Mucosa of rectum (tissue), 2 donors: Measurements from ENCODE around the gene TMEM131.
A peak's percentile ranks its signal among the peaks of the same experiment; 100 is the strongest.
"Not testable (repeated sequence)": the region's sequence is repeated elsewhere in the genome, so short reads cannot be mapped to it uniquely, and the experiment has no call there.

Experiments used
- H3K27ac ChIP-seq, 2 donors: one replicate each; pipeline ENCODE4 v1.7.0; 2013; ENCODE audit warnings: inconsistent platforms in 2 of 2, low read depth in 2 of 2, low read length in 2 of 2
- H3K27me3 ChIP-seq, 2 donors: one replicate each; pipeline ENCODE4 v1.7.0; 2013; ENCODE audit warnings: low read length in 2 of 2; ENCODE audit not compliant: control insufficient read depth in 2 of 2, insufficient read depth in 2 of 2
- H3K36me3 ChIP-seq, 2 donors: one replicate each; pipeline ENCODE4 v1.7.0; 2013; ENCODE audit warnings: low read length in 2 of 2; ENCODE audit not compliant: control insufficient read depth in 2 of 2, insufficient read depth in 2 of 2
- H3K4me1 ChIP-seq, 2 donors: one replicate each; pipeline ENCODE4 v1.7.0; 2013; ENCODE audit warnings: low read length in 2 of 2, mild to moderate bottlenecking in 1 of 2; ENCODE audit not compliant: control insufficient read depth in 2 of 2, insufficient read depth in 2 of 2
- H3K4me3 ChIP-seq, 2 donors: one replicate each; pipeline ENCODE4 v1.7.0; 2013; ENCODE audit warnings: low read length in 2 of 2
- H3K9ac ChIP-seq, 2 donors: one replicate each; pipeline ENCODE4 v1.7.0; 2013; ENCODE audit warnings: low read length in 2 of 2, low read depth in 1 of 2, mild to moderate bottlenecking in 1 of 2
- H3K9me3 ChIP-seq, 2 donors: one replicate each; pipeline ENCODE4 v1.7.0; 2013; ENCODE audit warnings: low read length in 2 of 2; ENCODE audit not compliant: control insufficient read depth in 2 of 2
- donor health status: healthy.
- donor health status: Normal muscosa, but diverticular disease.

Gene TMEM131

GRCh38 chr2:97848306-97848705 lies 147.4 kb downstream of the TMEM131 start:
- Histone ChIP-seq H3K27me3 (no peaks in the 10 kb centered on the region), H3K4me3 (no peak overlapping the region), H3K4me1 (peaks cover 0 to 5% of the 10 kb centered on the region in 2 donors), H3K9me3 (no peaks in the 10 kb centered on the region), H3K36me3 (peaks cover 0 to 3% of the 10 kb centered on the region in 2 donors), H3K27ac (no peak overlapping the region), H3K9ac (no peak overlapping the region)

- not testable (repeated sequence) for H3K4me3 ChIP-seq, H3K27ac ChIP-seq, H3K9me3 ChIP-seq, H3K36me3 ChIP-seq, H3K4me1 ChIP-seq, H3K27me3 ChIP-seq, H3K9ac ChIP-seq
Observed at GRCh38 chr2:97846716-97847115, 149.0 kb downstream of the TMEM131 start.

GRCh38 chr2:97845818-97846217 lies 149.9 kb downstream of the TMEM131 start:
- no peaks in the 10 kb centered on the region for H3K9me3 ChIP-seq
- H3K27ac ChIP-seq, result no peak overlapping the region
- peaks cover 0 to 5% of the 10 kb centered on the region in 2 donors for H3K4me1 ChIP-seq
- H3K4me3 ChIP-seq, result no peak overlapping the region
- no peaks in the 10 kb centered on the region for H3K27me3 ChIP-seq
- H3K36me3 ChIP-seq, result peaks cover 3 to 5% of the 10 kb centered on the region in 2 donors
- H3K9ac ChIP-seq, result no peak overlapping the region

- Histone ChIP-seq H3K4me1 (peaks cover 0 to 5% of the 10 kb centered on the region in 2 donors), H3K36me3 (peaks cover 9 to 12% of the 10 kb centered on the region in 2 donors), H3K27ac (no peak overlapping the region), H3K9me3 (no peaks in the 10 kb centered on the region), H3K27me3 (no peaks in the 10 kb centered on the region), H3K4me3 (no peak overlapping the region), H3K9ac (no peak overlapping the region)
Observed at GRCh38 chr2:97845133-97845532, 150.6 kb downstream of the TMEM131 start.

- H3K4me3 ChIP-seq, result no peak overlapping the region
- H3K36me3 ChIP-seq, result peaks cover 16 to 20% of the 10 kb centered on the region in 2 donors
- no peaks in the 10 kb centered on the region for H3K27me3 ChIP-seq
- H3K9ac ChIP-seq, result peak overlapping the region in 1 of 2 donors; percentile 17
- H3K27ac ChIP-seq, result no peak overlapping the region
- H3K4me1 ChIP-seq, result peaks cover 0 to 5% of the 10 kb centered on the region in 2 donors
- H3K9me3 ChIP-seq, result no peaks in the 10 kb centered on the region
Observed at GRCh38 chr2:97844311-97844859, 151.4 kb downstream of the TMEM131 start.

- no peak overlapping the region for H3K4me3 ChIP-seq
- H3K36me3 ChIP-seq, result peaks cover 22 to 29% of the 10 kb centered on the region in 2 donors
- H3K27me3 ChIP-seq, result no peaks in the 10 kb centered on the region
- no peak overlapping the region for H3K9ac ChIP-seq
- H3K4me1 ChIP-seq, result peaks cover 0 to 5% of the 10 kb centered on the region in 2 donors
- no peak overlapping the region for H3K27ac ChIP-seq
- no peaks in the 10 kb centered on the region for H3K9me3 ChIP-seq
Observed at GRCh38 chr2:97840198-97840597, 155.6 kb downstream of the TMEM131 start.

GRCh38 chr2:97834610-97835009 lies 161.1 kb downstream of the TMEM131 start:
- H3K9me3 ChIP-seq, result no peaks in the 10 kb centered on the region
- H3K27ac ChIP-seq, result no peak overlapping the region
- no peak overlapping the region for H3K9ac ChIP-seq
- no peaks in the 10 kb centered on the region for H3K4me1 ChIP-seq
- no peak overlapping the region for H3K4me3 ChIP-seq
- no peaks in the 10 kb centered on the region for H3K27me3 ChIP-seq
- H3K36me3 ChIP-seq, result peaks cover 19 to 38% of the 10 kb centered on the region in 2 donors

- no peaks in the 10 kb centered on the region for H3K4me1 ChIP-seq
- no peaks in the 10 kb centered on the region for H3K27me3 ChIP-seq
- no peak overlapping the region for H3K27ac ChIP-seq
- H3K4me3 ChIP-seq, result no peak overlapping the region
- H3K9ac ChIP-seq, result no peak overlapping the region
- H3K36me3 ChIP-seq, result peaks cover 20 to 32% of the 10 kb centered on the region in 2 donors
- H3K9me3 ChIP-seq, result no peaks in the 10 kb centered on the region
Observed at GRCh38 chr2:97831121-97831520, 164.6 kb downstream of the TMEM131 start.

- H3K27ac ChIP-seq, result not testable (repeated sequence)
Observed at GRCh38 chr2:97829255-97829654, 166.5 kb downstream of the TMEM131 start.

GRCh38 chr2:97827013-97827412 lies 168.7 kb downstream of the TMEM131 start:
- H3K4me1 ChIP-seq, H3K9me3 ChIP-seq, H3K27ac ChIP-seq: not testable (repeated sequence)

More at GRCh38 chr2:97829255-97829654, 166.5 kb downstream of the TMEM131 start:
- H3K36me3 ChIP-seq, result peaks cover 19 to 22% of the 10 kb centered on the region in 2 donors
- not testable (repeated sequence) for H3K4me1 ChIP-seq, H3K27me3 ChIP-seq, H3K9me3 ChIP-seq, H3K9ac ChIP-seq, H3K4me3 ChIP-seq

More at GRCh38 chr2:97827013-97827412, 168.7 kb downstream of the TMEM131 start:
- peaks cover 12 to 15% of the 10 kb centered on the region in 2 donors for H3K36me3 ChIP-seq
- not testable (repeated sequence) for H3K4me3 ChIP-seq, H3K9ac ChIP-seq, H3K27me3 ChIP-seq
